Measurements from ENCODE around the gene GNLY. TPM values are rescaled to one million over a fixed set of nuclear protein-coding genes. Genes with fewer than 3 reads are reported as not detected.

Gene GNLY
- total and polyA plus RNA-seq, 9 of the 15 experiments (the other 6 are each of a cell fraction or from before 2014, with no cell fraction given), result not detected

GRCh38 chr2:85718009-85718391 lies 23.8 kb downstream of the GNLY start (continued):
- TF ChIP-seq BRF2 (IDR thresholded peaks at IDR 0.05; ENCODE audit: borderline replicate concordance, insufficient read depth, insufficient read length) (no peak), REST (IDR thresholded peaks at IDR 0.05; ENCODE audit: borderline replicate concordance) (0 out of 2 replicates have a peak, but pooled peaks have one; percentile 40), REST (CRISPR knock-in tag; IDR thresholded peaks at IDR 0.05; ENCODE audit: low read depth) (no peak), NR4A1 (CRISPR knock-in tag; IDR thresholded peaks at IDR 0.05) (no peak), NR4A1 (tag; IDR thresholded peaks at IDR 0.05) (no peak), HMGN3 (IDR thresholded peaks at IDR 0.05; ENCODE audit: borderline replicate concordance, extremely low read depth, insufficient read length, low read depth, low read length) (no peak), ZNF354B (CRISPR knock-in tag; IDR thresholded peaks at IDR 0.05) (no peak), ZNF766 (CRISPR knock-in tag; conservative IDR thresholded peaks at IDR 0.05) (no peak), TEAD1 (CRISPR knock-in tag; IDR thresholded peaks at IDR 0.05) (peak in 1 of 2 experiments; percentile 41; a peak in 1 of 4 replicates), ZZZ3 (IDR thresholded peaks at IDR 0.05) (no peak), CBX3 (IDR thresholded peaks at IDR 0.05; ENCODE audit: borderline replicate concordance in 1 of 2, low read length in 2 of 2) (no peak), IRF2 (CRISPR knock-in tag; IDR thresholded peaks at IDR 0.05) (no peak), MXD1 (CRISPR knock-in tag; IDR thresholded peaks at IDR 0.05; ENCODE audit: borderline replicate concordance, poor library complexity, severe bottlenecking) (no peak), SNIP1 (IDR thresholded peaks at IDR 0.05; ENCODE audit: low read depth) (no peak)
